Measurements from ENCODE around the gene TM4SF20. TPM values are rescaled to one million over a fixed set of nuclear protein-coding genes. Genes with fewer than 3 reads are reported as not detected.
A peak's percentile ranks its signal among the peaks of the same experiment; 100 is the strongest.

TM4SF20 gene
- total and polyA plus RNA-seq, 4 donors = not detected

GRCh38 chr2:227398684-227399670, 19.9 kb upstream of the TM4SF20 start:
- DNase-seq (ENCODE audit: low spot score) = no peak

GRCh38 chr2:227397562-227397961, 18.5 kb upstream of the TM4SF20 start:
- Histone ChIP-seq H3K9me3 (ENCODE audit: control insufficient read depth in 4 of 4, low read length in 3 of 4) (no peaks in the 10 kb centered on the region), H3K36me3 (ENCODE audit: control insufficient read depth in 4 of 4, insufficient read depth in 3 of 4, low read depth in 1 of 4, low read length in 3 of 4) (no peaks in the 10 kb centered on the region), H3K4me3 (ENCODE audit: low read depth in 1 of 3, low read length in 3 of 3) (no peak overlapping the region), H3K27ac (ENCODE audit: low read depth in 1 of 2, low read length in 2 of 2) (no peak overlapping the region), H3K9ac (ENCODE audit: low read depth in 1 of 2, low read length in 2 of 2) (no peak overlapping the region), H3K4me1 (ENCODE audit: control insufficient read depth in 4 of 4, insufficient read depth in 4 of 4, low read length in 3 of 4) (peaks cover 0 to 4% (median 2%) of the 10 kb centered on the region in 4 donors), H3K27me3 (ENCODE audit: control insufficient read depth in 4 of 4, insufficient read depth in 4 of 4, low read length in 3 of 4) (no peaks in the 10 kb centered on the region)
- WGBS = 81% methylated on average over 4 of the region's 4 CpGs
- no peak for DNase-seq (ENCODE audit: low spot score)
- TF ChIP-seq HNF4G (IDR thresholded peaks at IDR 0.05) = no peak
- TF ChIP-seq ATF3 (IDR thresholded peaks at IDR 0.05) = no peak
- no peak for TF ChIP-seq NR2F2 (IDR thresholded peaks at IDR 0.05)
- TF ChIP-seq RXRA (IDR thresholded peaks at IDR 0.05) = no peak
- no peak for TF ChIP-seq EGR1 (IDR thresholded peaks at IDR 0.05; ENCODE audit: low read depth in 2 of 2)
- TF ChIP-seq REST (IDR thresholded peaks at IDR 0.05) = no peak
- no peak for TF ChIP-seq RAD21 (IDR thresholded peaks at IDR 0.05)
- no peak for TF ChIP-seq SP1 (IDR thresholded peaks at IDR 0.05)
- no peak for TF ChIP-seq JUND (IDR thresholded peaks at IDR 0.05)

More at GRCh38 chr2:227398684-227399670, 19.9 kb upstream of the TM4SF20 start:
- H3K4me1 ChIP-seq (ENCODE audit: control insufficient read depth in 4 of 4, insufficient read depth in 4 of 4, low read length in 3 of 4) = peaks cover 0 to 4% (median 2%) of the 10 kb centered on the region in 4 donors
- no peak overlapping the region for H3K9ac ChIP-seq (ENCODE audit: low read depth in 1 of 2, low read length in 2 of 2)
- no peak overlapping the region for H3K27ac ChIP-seq (ENCODE audit: low read depth in 1 of 2, low read length in 2 of 2)
- H3K9me3 ChIP-seq (ENCODE audit: control insufficient read depth in 4 of 4, low read length in 3 of 4) = no peaks in the 10 kb centered on the region
- no peak for TF ChIP-seq NR2F2 (IDR thresholded peaks at IDR 0.05)
- no peak for TF ChIP-seq YY1 (IDR thresholded peaks at IDR 0.05)
- TF ChIP-seq HNF4G (IDR thresholded peaks at IDR 0.05) = peak; percentile 49
- peak; percentile 85 to 91 for TF ChIP-seq HNF4A (conservative IDR thresholded peaks at IDR 0.05)
- TF ChIP-seq ATF3 (IDR thresholded peaks at IDR 0.05) = no peak
- no peak for TF ChIP-seq EGR1 (IDR thresholded peaks at IDR 0.05; ENCODE audit: low read depth in 2 of 2)
- TF ChIP-seq SP1 (IDR thresholded peaks at IDR 0.05) = peak; percentile 28
- TF ChIP-seq CTCF (IDR thresholded peaks at IDR 0.05; ENCODE audit: low read depth, low read length, missing input control) = no peak
- TF ChIP-seq RAD21 (IDR thresholded peaks at IDR 0.05) = peak in 1 of 2 donors; percentile 8
- no peak for TF ChIP-seq FOXA2 (IDR thresholded peaks at IDR 0.05)
- TF ChIP-seq ZBTB33 (IDR thresholded peaks at IDR 0.05) = no peak
- no peak for TF ChIP-seq FOXA1 (IDR thresholded peaks at IDR 0.05)
- TF ChIP-seq RXRA (IDR thresholded peaks at IDR 0.05) = peak; percentile 60 to 63
- TF ChIP-seq TAF1 (conservative IDR thresholded peaks at IDR 0.05) = no peak
- no peak for TF ChIP-seq MAX (IDR thresholded peaks at IDR 0.05)
- no peak for TF ChIP-seq GABPA (IDR thresholded peaks at IDR 0.05 in 1 of 2, conservative IDR thresholded peaks at IDR 0.05 in 1 of 2)
- no peak overlapping the region for H3K4me3 ChIP-seq (ENCODE audit: low read depth in 1 of 3, low read length in 3 of 3)
- H3K27me3 ChIP-seq (ENCODE audit: control insufficient read depth in 4 of 4, insufficient read depth in 4 of 4, low read length in 3 of 4) = no peaks in the 10 kb centered on the region
- WGBS = 58% methylated on average over 4 of the region's 4 CpGs
- H3K36me3 ChIP-seq (ENCODE audit: control insufficient read depth in 4 of 4, insufficient read depth in 3 of 4, low read depth in 1 of 4, low read length in 3 of 4) = no peaks in the 10 kb centered on the region
